Right lobe of liver (tissue), 4 donors: ENCODE measurements around the gene KCNS1.

Experiments
- CTCF ChIP-seq, 4 donors: fragments of 200-600 bp in 3 of 4; fragments of 450-650 bp in 1 of 4; IDR thresholded peaks; one replicate each; pipeline versions ENCODE4 v1.5.1 to v1.8.0; 2016 to 2022; ENCODE audit warnings: antibody characterized with exemption in 4 of 4, mild to moderate bottlenecking in 2 of 4
- POLR2A ChIP-seq: fragments of 450-650 bp; IDR thresholded peaks from one replicate; pipeline ENCODE4 v1.6.1; 2017; ENCODE audit warnings: antibody characterized with exemption, mild to moderate bottlenecking
- donor health status: DM: no; HTN: no; CAD: no.
- donor health status: DM: no; HTN: no; CAD: no.
- donor health status: DM: no; HTN: yes; CAD: no.

GRCh38 chr20:45042978-45043377 is 57.9 kb downstream of the KCNS1 start:
- TF ChIP-seq POLR2A = no peak
- TF ChIP-seq CTCF (IDR thresholded peaks at IDR 0.05) = no peak
